ENCODE data around the gene STRA8.

STRA8 gene

GRCh38 chr7:135239263-135239662 lies 5.6 kb downstream of the STRA8 start:
- no peak for DNase-seq

GRCh38 chr7:135240441-135240840 lies 6.8 kb downstream of the STRA8 start:
- DNase-seq = no peak

DNA sequence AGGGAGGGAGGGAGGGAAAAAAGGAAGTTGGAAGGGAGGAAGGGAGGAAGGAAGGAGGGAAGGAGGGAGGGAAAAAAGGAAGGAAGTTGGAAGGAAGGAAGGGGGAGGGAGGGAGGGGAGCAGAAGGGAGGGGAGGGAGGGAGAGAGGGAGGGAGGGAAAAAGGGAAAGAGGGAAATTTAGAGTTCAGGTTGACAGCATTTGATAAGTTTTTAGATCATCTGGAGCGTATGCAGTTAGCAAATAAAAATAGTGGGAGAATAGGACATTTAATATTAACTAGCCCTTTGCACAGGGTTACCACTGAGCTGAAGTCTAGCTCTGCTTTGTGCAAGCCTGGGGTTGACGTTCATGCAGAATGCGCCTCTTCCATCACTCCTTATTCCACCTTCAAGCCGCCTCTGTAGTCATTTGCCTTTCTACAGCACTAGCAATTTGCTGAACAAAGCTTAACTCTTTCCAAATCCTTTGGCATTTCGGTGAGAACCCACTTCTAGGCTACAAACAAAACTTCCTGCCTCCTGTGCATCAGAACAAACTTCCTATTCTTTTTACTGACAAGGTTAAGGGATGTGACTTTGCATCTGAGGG lies 8.6 kb downstream of the STRA8 start:
- DNase-seq = no peak

DNA sequence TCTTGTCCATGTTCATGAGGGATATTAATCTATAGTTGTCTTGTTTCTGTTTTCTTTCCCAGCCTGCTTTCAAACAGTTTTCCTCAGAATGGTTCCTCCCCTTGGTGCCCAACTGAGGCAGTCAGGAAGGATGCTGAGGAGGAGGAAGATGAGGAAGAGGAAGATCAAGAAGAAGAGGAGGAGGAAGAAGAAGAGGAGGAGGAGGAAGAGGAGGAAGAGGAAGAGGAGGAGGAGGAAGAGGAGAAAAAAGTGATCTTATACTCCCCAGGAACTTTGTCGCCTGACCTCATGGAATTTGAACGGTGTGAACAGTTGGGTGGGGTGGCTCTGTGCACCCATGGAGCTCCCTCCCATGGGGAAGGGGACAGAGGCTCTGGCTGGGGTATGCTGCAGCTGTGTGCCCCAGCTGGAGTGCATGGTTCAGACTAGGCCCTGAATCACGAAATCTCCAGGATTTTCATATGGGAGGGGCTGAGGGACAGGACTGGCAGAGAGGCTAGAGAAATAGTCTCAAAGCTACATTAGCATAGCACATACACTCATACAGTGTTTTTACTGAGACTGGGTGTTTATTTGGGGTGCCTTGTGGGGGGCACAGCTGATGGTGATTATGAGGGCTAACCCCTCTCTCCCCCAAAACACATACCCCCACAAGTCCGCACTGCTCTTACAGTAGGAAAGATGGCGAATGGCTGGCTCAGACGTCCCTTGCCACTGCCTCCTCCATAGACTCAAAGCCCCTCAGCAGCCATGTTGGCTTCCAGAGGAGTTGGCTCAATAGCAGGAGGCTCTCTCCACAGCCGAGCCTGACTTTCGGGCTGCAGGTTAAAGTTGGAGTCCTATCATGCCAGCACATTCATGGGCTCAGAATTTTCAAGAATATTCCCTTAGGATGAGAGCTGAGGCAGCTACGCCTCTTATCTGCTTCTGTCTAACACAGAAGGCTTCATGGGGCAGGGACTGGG lies 11.9 kb downstream of the STRA8 start:
- DNase-seq = no peak

DNA sequence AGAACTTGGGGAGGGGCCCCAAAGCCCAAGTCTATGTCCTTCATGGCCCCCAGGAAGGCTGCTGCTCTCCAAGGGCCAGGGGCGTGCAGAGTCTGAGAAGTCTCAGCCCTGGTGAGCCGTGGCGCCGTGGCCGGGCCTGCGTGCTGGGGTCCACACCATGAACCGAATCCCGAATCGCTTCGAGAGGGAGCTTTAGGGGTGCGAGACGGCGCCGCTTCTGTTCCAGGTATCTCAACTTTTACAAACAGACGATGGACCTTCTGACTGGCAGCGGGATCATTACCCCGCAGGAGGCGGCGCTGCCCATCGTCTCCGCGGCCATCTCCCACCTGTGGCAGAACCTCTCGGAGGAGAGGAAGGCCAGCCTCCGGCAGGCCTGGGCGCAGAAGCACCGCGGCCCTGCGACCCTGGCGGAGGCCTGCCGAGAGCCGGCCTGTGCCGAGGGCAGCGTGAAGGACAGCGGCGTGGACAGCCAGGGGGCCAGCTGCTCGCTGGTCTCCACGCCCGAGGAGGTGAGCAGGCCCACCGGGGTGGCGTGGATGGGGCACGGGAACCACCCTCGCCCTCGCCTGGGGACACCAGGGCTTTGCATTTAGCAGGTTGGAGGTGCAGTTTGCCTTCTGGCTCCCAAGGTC lies 12.7 kb downstream of the STRA8 start:
- DNase-seq = no peak

- DNase-seq = no peak
Observed at GRCh38 chr7:135247746-135248471, 14.3 kb downstream of the STRA8 start.

DNA sequence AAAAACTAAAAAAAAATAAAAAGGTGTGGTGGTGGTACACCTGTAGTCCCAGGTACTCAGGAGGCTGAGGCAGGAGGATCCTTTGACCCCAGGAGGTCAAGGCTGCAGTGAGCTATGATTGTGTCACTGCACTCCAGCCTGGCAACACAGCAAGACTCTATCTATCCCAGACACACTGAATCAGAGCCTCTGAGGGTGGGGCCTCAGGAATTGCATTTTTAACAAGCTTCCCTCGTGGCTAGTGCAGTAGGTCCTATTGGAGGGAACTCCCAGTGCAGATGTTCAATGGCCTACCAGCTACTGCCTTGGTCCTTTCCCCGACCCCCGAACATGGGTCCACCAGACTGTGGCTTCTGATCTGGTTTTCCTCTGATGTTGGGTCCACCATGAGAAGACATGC lies 14.9 kb downstream of the STRA8 start:
- DNase-seq = no peak

GRCh38 chr7:135251496-135252391 lies 18.1 kb downstream of the STRA8 start:
- peak in 1 of 2 donors; percentile 62 for DNase-seq

- peak; percentile 84 for DNase-seq
Observed at GRCh38 chr7:135253851-135254771, 20.5 kb downstream of the STRA8 start.

GRCh38 chr7:135257790-135258189 lies 24.2 kb downstream of the STRA8 start:
- no peak for DNase-seq

GRCh38 chr7:135258585-135258984 lies 24.9 kb downstream of the STRA8 start:
- DNase-seq = no peak

- DNase-seq = no peak
Observed at GRCh38 chr7:135259702-135260101, 26.1 kb downstream of the STRA8 start.

GRCh38 chr7:135260470-135260869 lies 26.8 kb downstream of the STRA8 start:
- DNase-seq = no peak

DNA sequence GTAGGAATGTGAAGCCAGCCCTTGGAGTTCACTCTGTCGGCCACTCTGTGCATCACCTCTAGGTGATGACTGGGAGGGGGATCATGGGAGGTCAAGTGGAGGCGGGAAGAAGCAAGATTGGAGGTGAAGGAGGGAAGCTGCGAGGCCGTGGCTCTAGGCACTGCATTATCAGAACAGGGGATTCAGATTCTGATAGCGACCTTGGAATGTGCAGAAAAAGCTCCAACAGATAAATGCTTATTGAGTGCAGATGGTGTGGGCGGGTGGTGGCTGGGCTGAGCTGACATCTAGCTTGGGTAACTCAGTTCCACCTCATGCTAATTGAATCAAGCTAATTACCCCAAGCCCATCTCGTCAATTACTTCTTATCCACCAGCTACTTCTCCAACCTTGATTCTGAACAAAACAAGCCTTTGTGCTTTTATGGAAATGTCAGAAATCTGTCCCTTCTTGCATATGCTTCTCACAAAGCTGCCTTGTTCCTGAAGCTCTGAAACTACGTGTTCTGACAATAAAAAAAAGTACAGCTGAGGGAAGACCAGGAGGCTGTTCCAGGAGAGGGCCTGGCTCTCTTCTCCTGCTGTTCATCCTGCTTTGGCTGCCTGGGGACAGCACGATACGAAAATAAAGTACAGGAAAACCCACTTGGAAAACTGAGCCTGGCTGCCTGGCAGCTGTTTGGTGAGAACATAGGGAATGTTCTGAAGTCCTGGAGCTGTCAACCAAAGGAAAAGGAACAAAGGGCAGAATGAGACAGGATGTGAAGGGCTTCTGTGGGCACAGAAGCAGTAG lies 27.5 kb downstream of the STRA8 start:
- no peak for DNase-seq

- DNase-seq = peak in 1 of 2 donors; percentile 31
Observed at GRCh38 chr7:135262623-135263320, 29.1 kb downstream of the STRA8 start.

DNA sequence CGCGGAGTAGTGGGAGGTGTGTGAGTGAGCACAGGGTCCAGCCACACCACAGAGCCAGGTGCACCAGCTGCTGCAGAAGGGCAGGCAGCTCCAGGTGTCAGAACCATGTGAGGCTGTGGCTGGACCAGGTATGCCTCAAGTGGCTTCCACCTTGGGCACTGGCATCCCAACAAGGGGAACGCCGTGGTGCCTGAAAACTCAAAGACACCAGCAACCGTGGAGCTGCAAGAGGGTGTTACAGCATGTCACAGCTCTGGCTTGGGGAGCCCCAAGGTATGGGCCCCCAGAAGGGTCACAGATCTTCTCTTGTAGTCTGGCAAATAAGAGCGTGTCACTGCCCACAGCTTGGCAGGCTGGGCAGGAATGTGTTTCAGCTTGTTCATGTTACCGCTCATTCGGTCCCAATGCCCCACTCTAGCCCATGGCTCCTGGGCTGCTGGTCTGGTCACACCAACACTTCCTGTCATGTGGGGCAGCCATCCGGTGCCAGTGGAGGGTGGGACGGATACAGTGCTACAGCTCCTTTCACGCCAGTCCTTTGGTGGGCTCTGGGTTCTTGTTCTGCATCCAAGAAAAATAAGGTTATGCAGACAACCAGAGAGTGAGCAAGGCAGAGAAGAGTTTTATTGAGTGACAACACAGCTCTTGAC lies 29.8 kb downstream of the STRA8 start:
- DNase-seq = no peak

GRCh38 chr7:135265637-135266036 lies 32.0 kb downstream of the STRA8 start:
- DNase-seq = no peak

DNA sequence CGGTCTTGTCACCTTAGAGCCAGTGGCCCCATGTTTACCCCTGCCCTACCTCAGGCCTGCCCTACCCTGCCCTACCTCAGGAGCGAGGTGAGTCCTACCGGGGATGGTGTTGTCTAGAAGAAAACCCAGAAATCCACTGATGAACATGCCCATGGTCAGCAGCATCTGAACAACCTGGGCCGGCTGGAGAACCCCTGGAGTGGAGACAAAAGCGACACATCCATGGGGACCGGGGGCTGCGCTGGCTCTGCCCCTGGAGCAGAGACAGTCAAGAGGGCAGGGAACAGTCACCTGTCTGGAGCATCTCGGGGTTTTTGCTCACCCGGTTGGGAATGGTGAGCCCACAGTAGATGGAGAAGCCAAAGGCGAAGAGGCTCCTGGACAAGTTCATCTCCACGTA lies 36.3 kb downstream of the STRA8 start:
- DNase-seq = no peak

Data from inflammatory macrophage treated with lipopolysaccharide for 1 hour (primary cell).